ENCODE data around the gene ANGEL1. TPM values are rescaled to one million over a fixed set of nuclear protein-coding genes. Genes with fewer than 3 reads are reported as not detected.

The ANGEL1 gene
- total RNA-seq, 1 donor from 2014 or later, result 22.2 TPM

Other genes starting within 250 kb of the ANGEL1 start
- 3.0 TPM for gene VASH1, start 51.4 kb downstream of the ANGEL1 start, total RNA-seq
- gene LRRC74A, start 13.5 kb upstream of the ANGEL1 start, total RNA-seq, result not detected
- 18.1 TPM for gene IRF2BPL, start 215.8 kb upstream of the ANGEL1 start, total RNA-seq

Data from left lobe of liver (tissue), 1 donor.